GM12878 (cell line): ENCODE measurements around the gene ADRA2C.

ENCODE experiments used
- CBX5 ChIP-seq: sonication (generic); IDR thresholded peaks from 2 replicates; pipeline ENCODE4 v1.6.1; 2016; ENCODE audit warnings: low read depth, moderate library complexity, mild to moderate bottlenecking, inconsistent platforms
- EZH2 ChIP-seq: IDR thresholded peaks from 2 replicates; pipeline ENCODE4 v1.6.1; 2012; ENCODE audit warnings: low read depth, mild to moderate bottlenecking, control low read depth, inconsistent platforms, low read length, borderline replicate concordance; ENCODE audit not compliant: control insufficient read depth
- FOXK2 ChIP-seq: fragments of 450-650 bp; IDR thresholded peaks from 2 replicates; pipeline ENCODE4 v1.6.1; 2017; ENCODE audit warnings: mild to moderate bottlenecking, moderate library complexity
- HDAC6 ChIP-seq: fragments of 200-600 bp; sonication (generic); IDR thresholded peaks from one replicate; pipeline ENCODE4 v1.8.0; 2017; ENCODE audit warnings: antibody characterized with exemption; ENCODE audit not compliant: unreplicated experiment
- KDM1A ChIP-seq: fragments of 200-600 bp; sonication (generic); IDR thresholded peaks from 2 replicates; pipeline ENCODE4 v1.6.1; 2016; ENCODE audit warnings: borderline replicate concordance
- SIX5 ChIP-seq: IDR thresholded peaks from 2 replicates; pipeline ENCODE4 v1.6.1; 2011; ENCODE audit warnings: mild to moderate bottlenecking, low read depth, low read length, moderate library complexity; ENCODE audit not compliant: severe bottlenecking
- SP1 ChIP-seq: IDR thresholded peaks from one replicate; pipeline ENCODE4 v1.6.1; 2011; ENCODE audit warnings: low read depth, low read length
- TF ChIP-seq, protein P1 (sequence below): fragments of 450-650 bp; formaldehyde crosslinking; IDR thresholded peaks from 2 replicates; pipeline ENCODE4 v1.4.0; 2020; ENCODE audit warnings: mild to moderate bottlenecking, moderate library complexity
- TF ChIP-seq, protein P2 (sequence below), 3 experiments: IDR thresholded peaks in 2 of 3; conservative IDR thresholded peaks in 1 of 3; 2 replicates each; pipeline ENCODE4 v1.5.1; 2011; ENCODE audit warnings: low read depth in 3 of 3, low read length in 3 of 3, mild to moderate bottlenecking in 3 of 3, control low read depth in 2 of 3, moderate library complexity in 2 of 3, inconsistent platforms in 1 of 3, mixed read lengths in 1 of 3; ENCODE audit not compliant: control insufficient read depth in 2 of 3, insufficient read depth in 1 of 3; ENCODE audit errors: extremely low read depth in 1 of 3
- TF ChIP-seq, protein P3 (sequence below): fragments of 450-650 bp; IDR thresholded peaks from 2 replicates; pipeline ENCODE4 v1.6.1; 2017; ENCODE audit warnings: mild to moderate bottlenecking

DNA sequence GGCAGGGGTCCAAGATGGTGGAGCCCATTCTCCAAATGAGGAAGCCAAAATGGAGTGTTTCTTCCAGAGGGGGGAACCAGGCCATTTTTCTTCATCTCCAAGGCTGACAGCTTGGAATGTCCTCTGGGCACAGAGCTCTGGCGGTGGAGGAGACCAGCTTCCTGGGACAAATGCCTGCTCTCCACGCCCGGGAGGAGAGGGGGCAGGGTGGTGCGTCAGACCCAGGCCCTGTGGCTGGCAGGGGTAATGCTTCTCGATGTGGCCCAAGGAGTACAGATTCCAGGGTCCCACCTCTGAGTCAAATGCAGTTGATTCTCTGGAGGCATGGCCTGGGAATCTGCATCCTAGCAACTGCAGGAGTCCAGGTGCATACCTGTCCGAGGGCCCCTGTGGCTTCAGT lies 44.6 kb upstream of the ADRA2C start:
- TF ChIP-seq FOXK2, result no peak
- no peak for TF ChIP-seq KDM1A
- TF ChIP-seq, protein P1, sequence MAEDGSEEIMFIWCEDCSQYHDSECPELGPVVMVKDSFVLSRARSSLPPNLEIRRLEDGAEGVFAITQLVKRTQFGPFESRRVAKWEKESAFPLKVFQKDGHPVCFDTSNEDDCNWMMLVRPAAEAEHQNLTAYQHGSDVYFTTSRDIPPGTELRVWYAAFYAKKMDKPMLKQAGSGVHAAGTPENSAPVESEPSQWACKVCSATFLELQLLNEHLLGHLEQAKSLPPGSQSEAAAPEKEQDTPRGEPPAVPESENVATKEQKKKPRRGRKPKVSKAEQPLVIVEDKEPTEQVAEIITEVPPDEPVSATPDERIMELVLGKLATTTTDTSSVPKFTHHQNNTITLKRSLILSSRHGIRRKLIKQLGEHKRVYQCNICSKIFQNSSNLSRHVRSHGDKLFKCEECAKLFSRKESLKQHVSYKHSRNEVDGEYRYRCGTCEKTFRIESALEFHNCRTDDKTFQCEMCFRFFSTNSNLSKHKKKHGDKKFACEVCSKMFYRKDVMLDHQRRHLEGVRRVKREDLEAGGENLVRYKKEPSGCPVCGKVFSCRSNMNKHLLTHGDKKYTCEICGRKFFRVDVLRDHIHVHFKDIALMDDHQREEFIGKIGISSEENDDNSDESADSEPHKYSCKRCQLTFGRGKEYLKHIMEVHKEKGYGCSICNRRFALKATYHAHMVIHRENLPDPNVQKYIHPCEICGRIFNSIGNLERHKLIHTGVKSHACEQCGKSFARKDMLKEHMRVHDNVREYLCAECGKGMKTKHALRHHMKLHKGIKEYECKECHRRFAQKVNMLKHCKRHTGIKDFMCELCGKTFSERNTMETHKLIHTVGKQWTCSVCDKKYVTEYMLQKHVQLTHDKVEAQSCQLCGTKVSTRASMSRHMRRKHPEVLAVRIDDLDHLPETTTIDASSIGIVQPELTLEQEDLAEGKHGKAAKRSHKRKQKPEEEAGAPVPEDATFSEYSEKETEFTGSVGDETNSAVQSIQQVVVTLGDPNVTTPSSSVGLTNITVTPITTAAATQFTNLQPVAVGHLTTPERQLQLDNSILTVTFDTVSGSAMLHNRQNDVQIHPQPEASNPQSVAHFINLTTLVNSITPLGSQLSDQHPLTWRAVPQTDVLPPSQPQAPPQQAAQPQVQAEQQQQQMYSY, result no peak
- no peak for TF ChIP-seq EZH2
- TF ChIP-seq, protein P2, sequence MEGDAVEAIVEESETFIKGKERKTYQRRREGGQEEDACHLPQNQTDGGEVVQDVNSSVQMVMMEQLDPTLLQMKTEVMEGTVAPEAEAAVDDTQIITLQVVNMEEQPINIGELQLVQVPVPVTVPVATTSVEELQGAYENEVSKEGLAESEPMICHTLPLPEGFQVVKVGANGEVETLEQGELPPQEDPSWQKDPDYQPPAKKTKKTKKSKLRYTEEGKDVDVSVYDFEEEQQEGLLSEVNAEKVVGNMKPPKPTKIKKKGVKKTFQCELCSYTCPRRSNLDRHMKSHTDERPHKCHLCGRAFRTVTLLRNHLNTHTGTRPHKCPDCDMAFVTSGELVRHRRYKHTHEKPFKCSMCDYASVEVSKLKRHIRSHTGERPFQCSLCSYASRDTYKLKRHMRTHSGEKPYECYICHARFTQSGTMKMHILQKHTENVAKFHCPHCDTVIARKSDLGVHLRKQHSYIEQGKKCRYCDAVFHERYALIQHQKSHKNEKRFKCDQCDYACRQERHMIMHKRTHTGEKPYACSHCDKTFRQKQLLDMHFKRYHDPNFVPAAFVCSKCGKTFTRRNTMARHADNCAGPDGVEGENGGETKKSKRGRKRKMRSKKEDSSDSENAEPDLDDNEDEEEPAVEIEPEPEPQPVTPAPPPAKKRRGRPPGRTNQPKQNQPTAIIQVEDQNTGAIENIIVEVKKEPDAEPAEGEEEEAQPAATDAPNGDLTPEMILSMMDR (IDR thresholded peaks at IDR 0.05 in 2 of 3, conservative IDR thresholded peaks at IDR 0.05 in 1 of 3; ENCODE audit: control insufficient read depth in 2 of 3, extremely low read depth in 1 of 3, insufficient read depth in 1 of 3, low read depth in 3 of 3, low read length in 3 of 3), result no peak
- no peak for TF ChIP-seq SP1
- no peak for TF ChIP-seq CBX5
- TF ChIP-seq SIX5, result no peak
- TF ChIP-seq, protein P3, sequence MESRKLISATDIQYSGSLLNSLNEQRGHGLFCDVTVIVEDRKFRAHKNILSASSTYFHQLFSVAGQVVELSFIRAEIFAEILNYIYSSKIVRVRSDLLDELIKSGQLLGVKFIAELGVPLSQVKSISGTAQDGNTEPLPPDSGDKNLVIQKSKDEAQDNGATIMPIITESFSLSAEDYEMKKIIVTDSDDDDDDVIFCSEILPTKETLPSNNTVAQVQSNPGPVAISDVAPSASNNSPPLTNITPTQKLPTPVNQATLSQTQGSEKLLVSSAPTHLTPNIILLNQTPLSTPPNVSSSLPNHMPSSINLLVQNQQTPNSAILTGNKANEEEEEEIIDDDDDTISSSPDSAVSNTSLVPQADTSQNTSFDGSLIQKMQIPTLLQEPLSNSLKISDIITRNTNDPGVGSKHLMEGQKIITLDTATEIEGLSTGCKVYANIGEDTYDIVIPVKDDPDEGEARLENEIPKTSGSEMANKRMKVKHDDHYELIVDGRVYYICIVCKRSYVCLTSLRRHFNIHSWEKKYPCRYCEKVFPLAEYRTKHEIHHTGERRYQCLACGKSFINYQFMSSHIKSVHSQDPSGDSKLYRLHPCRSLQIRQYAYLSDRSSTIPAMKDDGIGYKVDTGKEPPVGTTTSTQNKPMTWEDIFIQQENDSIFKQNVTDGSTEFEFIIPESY, result no peak
- TF ChIP-seq HDAC6, result no peak
